HG03342 (cell line): ENCODE data around the gene STAB2.
"Not testable (repeated sequence)": the region's sequence is repeated elsewhere in the genome, so short reads cannot be mapped to it uniquely, and the experiment has no call there.

Source experiments
- ATAC-seq: cut with Tn5 transposase; IDR thresholded peaks from one replicate; pipeline ENCODE4 v1.9.1; 2021; ENCODE audit warnings: mild to moderate bottlenecking, moderate library complexity; ENCODE audit not compliant: unreplicated experiment

STAB2 gene

DNA sequence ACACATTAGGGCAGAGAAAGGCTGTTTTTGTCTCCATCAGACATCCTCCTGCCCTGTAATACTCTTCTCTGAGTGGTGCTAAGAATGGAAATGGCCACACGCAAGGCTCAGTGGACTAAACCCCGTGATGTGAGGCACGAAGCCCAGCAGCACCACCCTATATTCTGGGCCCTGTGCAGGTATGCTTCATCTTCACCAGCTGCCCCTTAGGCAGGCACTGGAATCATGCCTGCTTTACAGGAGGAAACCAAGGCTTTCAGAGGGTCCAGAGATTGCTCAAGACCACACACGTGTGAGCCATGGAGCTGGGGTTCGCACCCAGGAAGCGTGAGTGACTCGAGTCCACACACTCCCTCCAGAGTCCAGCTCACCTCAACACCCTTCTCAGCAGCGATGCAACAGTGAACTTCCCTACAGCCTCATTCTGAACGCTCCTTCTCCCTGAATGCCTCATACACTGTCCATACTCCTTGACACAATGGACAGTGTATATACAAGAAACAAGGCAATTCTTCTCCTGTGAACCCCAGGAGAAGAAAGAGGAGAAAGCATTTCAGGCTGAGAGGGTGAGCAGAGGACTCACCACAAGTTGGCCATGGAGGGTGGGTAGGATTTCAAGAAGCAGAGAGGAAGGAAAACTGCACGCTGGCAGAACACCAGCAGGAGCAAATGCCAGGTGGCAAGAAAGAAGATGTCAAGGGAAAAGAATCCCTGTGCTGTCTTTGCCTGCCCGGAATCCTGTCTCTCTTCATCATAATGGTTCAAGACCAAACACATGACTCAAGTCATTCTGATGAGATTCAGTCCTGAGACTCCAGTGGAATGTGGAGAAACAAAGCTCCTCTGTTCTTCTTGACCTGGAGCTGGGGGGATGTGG, 214.9 kb downstream of the STAB2 start:
- no peak for ATAC-seq

DNA sequence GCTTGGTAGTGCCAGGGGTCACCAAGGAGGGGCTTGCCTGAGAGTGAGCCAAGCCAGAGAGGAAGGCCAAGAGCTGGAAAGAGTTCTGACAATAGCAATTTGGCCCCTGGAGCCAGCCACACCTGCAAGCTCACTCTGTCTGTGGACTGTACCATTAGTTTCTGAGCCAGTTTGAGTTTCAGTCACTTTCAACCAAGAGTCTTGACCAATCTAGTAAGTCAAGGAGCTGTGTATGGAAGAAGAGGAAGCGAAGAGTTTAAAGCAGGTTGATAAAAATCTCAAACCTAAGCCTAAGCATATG, 215.5 kb downstream of the STAB2 start:
- ATAC-seq, result no peak

DNA sequence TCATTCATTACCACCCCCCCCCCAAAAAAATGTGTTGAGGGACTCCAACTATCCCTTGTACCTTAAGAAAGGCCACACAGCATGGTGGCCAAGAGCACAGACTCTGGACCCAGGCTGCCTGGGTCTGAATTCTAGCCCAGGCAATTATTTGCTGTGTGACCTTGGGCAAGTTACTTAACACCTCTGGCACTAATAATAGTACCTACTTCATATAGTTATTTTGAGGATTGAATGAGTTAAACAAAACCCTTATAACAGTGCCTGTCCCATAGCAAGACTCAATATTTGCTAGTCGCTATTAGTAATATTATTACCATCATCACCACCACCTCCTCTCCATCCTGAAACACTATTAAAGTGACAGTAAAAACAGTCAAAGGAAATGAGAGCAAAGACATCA, 216.8 kb downstream of the STAB2 start:
- ATAC-seq, result no peak

DNA sequence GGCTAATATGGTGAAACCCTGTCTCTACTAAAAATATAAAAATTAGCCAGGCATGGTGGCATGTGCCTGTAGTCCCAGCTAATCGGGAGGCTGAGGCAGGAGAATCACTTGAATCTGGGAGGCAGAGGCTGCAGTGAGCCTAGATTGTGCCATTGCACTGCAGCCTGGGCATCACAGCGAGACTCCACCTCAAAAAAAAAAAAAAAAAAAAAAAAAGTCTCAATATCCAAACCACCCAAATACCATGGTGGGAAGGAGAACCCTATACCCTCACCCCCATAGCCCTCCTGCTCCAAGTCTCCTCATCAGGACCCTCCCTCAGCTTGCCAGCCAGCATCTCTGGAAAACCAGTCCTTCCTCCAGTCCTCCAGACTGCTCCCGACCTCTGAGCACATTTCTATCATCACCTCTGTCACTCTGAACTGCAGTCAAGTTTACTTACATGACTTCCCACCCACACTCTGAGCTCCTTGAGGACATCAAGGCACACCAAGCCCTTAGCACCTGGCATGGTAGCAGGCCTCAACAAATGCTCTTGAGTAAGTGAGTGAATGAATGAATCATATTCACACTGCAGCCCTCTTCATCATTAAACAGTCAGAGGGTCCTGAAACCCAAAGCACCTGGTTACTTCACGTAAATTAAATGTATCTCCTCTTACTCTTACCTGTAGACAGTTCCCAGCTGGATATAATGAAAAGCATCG, 218.7 kb downstream of the STAB2 start:
- no peak for ATAC-seq

- no peak for ATAC-seq
Observed at GRCh38 chr12:103806803-103807202, 219.7 kb downstream of the STAB2 start.

- ATAC-seq, result no peak
Observed at GRCh38 chr12:103807561-103808238, 220.6 kb downstream of the STAB2 start.

GRCh38 chr12:103808239-103808880, 221.3 kb downstream of the STAB2 start:
- no peak for ATAC-seq

GRCh38 chr12:103809154-103809553, 222.1 kb downstream of the STAB2 start:
- ATAC-seq, result no peak

- ATAC-seq, result not testable (repeated sequence)
Observed at GRCh38 chr12:103809639-103810038, 222.6 kb downstream of the STAB2 start.

GRCh38 chr12:103810111-103810510, 223.0 kb downstream of the STAB2 start:
- no peak for ATAC-seq

- ATAC-seq, result no peak
Observed at GRCh38 chr12:103811791-103812190, 224.7 kb downstream of the STAB2 start.

- ATAC-seq, result no peak
Observed at GRCh38 chr12:103812789-103813188, 225.7 kb downstream of the STAB2 start.

- ATAC-seq, result no peak
Observed at GRCh38 chr12:103813426-103813825, 226.4 kb downstream of the STAB2 start.

- ATAC-seq, result no peak
Observed at GRCh38 chr12:103813949-103814348, 226.9 kb downstream of the STAB2 start.

GRCh38 chr12:103814436-103814835, 227.4 kb downstream of the STAB2 start:
- no peak for ATAC-seq
